SU-DHL-6 (cell line): ENCODE data around the gene SSTR5.

Experiments
- H2AFZ ChIP-seq: fragments of 200-600 bp; sonication (generic); 2 replicates; pipeline ENCODE4 v1.6.1; 2014; ENCODE audit warnings: low read depth, mild to moderate bottlenecking, moderate library complexity, mixed read lengths, antibody characterized with exemption, low read length; ENCODE audit not compliant: severe bottlenecking
- H3F3A ChIP-seq: fragments of 200-600 bp; shearing (Covaris generic); 2 replicates; pipeline ENCODE4 v1.6.0; 2016; ENCODE audit warnings: antibody characterized with exemption, mild to moderate bottlenecking; ENCODE audit not compliant: insufficient read depth
- H3K27ac ChIP-seq: fragments of 200-600 bp; sonication (generic); 2 replicates; pipeline ENCODE4 v1.5.1; 2016; ENCODE audit warnings: low read depth, mild to moderate bottlenecking, low read length, moderate library complexity, mixed read lengths
- H3K27me3 ChIP-seq: fragments of 200-600 bp; sonication (generic), shearing (Covaris generic); 2 replicates; pipeline ENCODE4 v1.6.0; 2014; ENCODE audit warnings: mild to moderate bottlenecking, low read length
- H3K36me3 ChIP-seq: fragments of 200-600 bp; sonication (generic); 2 replicates; pipeline ENCODE4 v1.6.1; 2014; ENCODE audit warnings: mild to moderate bottlenecking, low read length, mixed read lengths
- H3K4me2 ChIP-seq: fragments of 300-600, 200-600 bp; shearing (Covaris generic), sonication (generic); 2 replicates; pipeline ENCODE4 v1.6.0; 2014; ENCODE audit warnings: low read length, low read depth, mild to moderate bottlenecking; ENCODE audit not compliant: poor library complexity, severe bottlenecking
- H3K4me3 ChIP-seq: fragments of 200-600 bp; sonication (generic); 2 replicates; pipeline ENCODE4 v1.5.1; 2014; ENCODE audit warnings: antibody characterized with exemption, low read length, mild to moderate bottlenecking, mixed read lengths; ENCODE audit not compliant: insufficient read depth, poor library complexity, severe bottlenecking
- H3K79me2 ChIP-seq: fragments of 200-600 bp; sonication (generic); 2 replicates; pipeline ENCODE4 v1.6.1; 2014; ENCODE audit warnings: mild to moderate bottlenecking, low read length, moderate library complexity; ENCODE audit not compliant: insufficient read depth
- H3K9ac ChIP-seq: fragments of 200-600 bp; sonication (generic); 2 replicates; pipeline ENCODE4 v1.7.0; 2014; ENCODE audit warnings: mild to moderate bottlenecking, low read length
- H3K9me2 ChIP-seq: fragments of 200-600 bp; sonication (generic); replicated peaks from 2 replicates; pipeline ENCODE4 v1.6.1; 2014; ENCODE audit warnings: low read length; ENCODE audit not compliant: insufficient read depth
- H3K9me3 ChIP-seq: fragments of 200-600 bp; sonication (generic); 2 replicates; pipeline ENCODE4 v1.6.1; 2014; ENCODE audit warnings: low read length, mixed read lengths; ENCODE audit not compliant: insufficient read depth
- H4K20me1 ChIP-seq: fragments of 200-600 bp; sonication (generic); 2 replicates; pipeline ENCODE4 v1.6.1; 2014; ENCODE audit warnings: low read depth, mild to moderate bottlenecking, antibody characterized with exemption, low read length, moderate library complexity, mixed read lengths
- EZH2phosphoT487 ChIP-seq: fragments of 200-600 bp; sonication (generic), shearing (Covaris generic); conservative IDR thresholded peaks from 2 replicates; pipeline ENCODE4 v1.6.1; 2018; ENCODE audit warnings: mild to moderate bottlenecking, antibody characterized with exemption, low read length, moderate library complexity, mixed read lengths
- TF ChIP-seq, protein P1 (sequence below): fragments of 200-600 bp; sonication (generic); IDR thresholded peaks from one replicate; pipeline ENCODE4 v1.5.1; 2017; ENCODE audit warnings: antibody characterized with exemption, mild to moderate bottlenecking, low read length, moderate library complexity; ENCODE audit not compliant: insufficient read depth, poor library complexity, severe bottlenecking

Gene SSTR5

DNA sequence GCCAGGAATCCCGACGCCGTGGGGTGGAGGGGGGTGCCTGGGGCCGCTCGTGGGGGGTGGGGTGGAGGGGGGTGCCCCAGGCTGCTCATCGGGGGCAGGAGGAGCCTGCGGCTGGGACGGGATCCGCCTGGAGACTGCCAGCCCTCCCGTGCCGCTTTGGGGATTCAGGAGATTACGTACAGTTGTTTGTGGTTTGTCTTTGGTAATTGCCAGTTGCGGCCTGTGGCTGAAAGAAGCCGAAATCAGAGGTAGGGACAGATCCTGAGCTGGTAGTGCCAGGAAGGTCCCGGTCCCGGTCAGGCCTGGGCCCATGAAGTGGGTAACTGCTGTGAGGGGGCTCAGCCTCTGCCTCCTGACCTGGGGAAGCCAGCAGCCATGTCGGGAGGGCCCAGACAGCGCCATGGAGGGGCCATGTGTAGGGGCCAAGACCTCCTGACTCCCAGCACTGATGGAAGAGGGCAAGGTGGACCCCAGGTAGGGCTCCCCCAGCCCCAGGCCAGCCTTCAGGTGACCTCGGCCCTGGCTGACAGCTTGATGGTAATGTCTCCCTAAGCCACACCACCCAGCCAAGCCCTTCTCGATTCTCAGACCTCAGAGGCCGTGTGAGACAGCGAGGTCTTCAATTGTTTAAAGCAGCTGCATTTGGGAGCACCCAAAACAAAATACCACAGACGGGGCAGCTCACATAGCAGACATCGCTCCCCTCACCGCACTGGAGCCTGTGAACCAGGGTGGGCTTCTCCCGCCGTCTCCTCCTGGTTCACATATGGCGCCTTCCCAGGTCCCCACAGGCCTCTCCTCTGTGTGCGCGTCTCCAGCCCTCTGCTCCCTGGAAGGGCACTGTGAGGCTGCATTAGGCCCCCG is 34.9 kb upstream of the SSTR5 start:
- Histone ChIP-seq H3K27ac (no peak overlapping the region), H2AFZ (no peak overlapping the region), H3K9me2 (no peaks in the 10 kb centered on the region), H3F3A (no peaks in the 10 kb centered on the region), H3K79me2 (no peaks in the 10 kb centered on the region), H3K4me3 (no peak overlapping the region), H3K9ac (no peak overlapping the region), H3K4me2 (no peak overlapping the region), H3K27me3 (no peaks in the 10 kb centered on the region), H3K9me3 (no peaks in the 10 kb centered on the region), H3K36me3 (no peaks in the 10 kb centered on the region), H4K20me1 (no peaks in the 10 kb centered on the region)
- TF ChIP-seq, protein P1, sequence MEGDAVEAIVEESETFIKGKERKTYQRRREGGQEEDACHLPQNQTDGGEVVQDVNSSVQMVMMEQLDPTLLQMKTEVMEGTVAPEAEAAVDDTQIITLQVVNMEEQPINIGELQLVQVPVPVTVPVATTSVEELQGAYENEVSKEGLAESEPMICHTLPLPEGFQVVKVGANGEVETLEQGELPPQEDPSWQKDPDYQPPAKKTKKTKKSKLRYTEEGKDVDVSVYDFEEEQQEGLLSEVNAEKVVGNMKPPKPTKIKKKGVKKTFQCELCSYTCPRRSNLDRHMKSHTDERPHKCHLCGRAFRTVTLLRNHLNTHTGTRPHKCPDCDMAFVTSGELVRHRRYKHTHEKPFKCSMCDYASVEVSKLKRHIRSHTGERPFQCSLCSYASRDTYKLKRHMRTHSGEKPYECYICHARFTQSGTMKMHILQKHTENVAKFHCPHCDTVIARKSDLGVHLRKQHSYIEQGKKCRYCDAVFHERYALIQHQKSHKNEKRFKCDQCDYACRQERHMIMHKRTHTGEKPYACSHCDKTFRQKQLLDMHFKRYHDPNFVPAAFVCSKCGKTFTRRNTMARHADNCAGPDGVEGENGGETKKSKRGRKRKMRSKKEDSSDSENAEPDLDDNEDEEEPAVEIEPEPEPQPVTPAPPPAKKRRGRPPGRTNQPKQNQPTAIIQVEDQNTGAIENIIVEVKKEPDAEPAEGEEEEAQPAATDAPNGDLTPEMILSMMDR = no peak
- TF ChIP-seq EZH2phosphoT487 = no peak

DNA sequence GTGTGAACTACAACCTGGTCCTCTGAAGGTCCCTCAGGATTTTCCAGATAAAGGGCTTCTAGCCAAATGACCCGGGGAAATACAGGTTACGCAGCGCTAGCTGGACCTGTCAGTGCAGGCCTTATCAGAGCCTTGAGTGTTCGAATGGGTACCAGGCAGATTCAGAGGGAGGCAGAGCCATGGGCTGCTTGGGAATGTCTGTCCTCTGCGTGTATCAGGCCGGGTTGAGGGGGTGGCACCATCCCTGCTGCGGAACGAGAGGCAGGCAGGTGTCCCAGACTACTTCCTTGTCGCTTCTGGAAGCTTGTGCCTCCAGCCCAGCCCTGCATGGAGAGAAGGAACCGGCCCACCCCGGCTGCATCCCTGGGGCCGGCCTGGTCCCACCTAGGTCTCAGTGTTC is 33.6 kb upstream of the SSTR5 start:
- H4K20me1 ChIP-seq = no peaks in the 10 kb centered on the region
- no peak overlapping the region for H3K27ac ChIP-seq
- H3F3A ChIP-seq = no peaks in the 10 kb centered on the region
- no peak overlapping the region for H3K9ac ChIP-seq
- no peaks in the 10 kb centered on the region for H3K79me2 ChIP-seq
- H2AFZ ChIP-seq = no peak overlapping the region
- H3K36me3 ChIP-seq = no peaks in the 10 kb centered on the region
- no peaks in the 10 kb centered on the region for H3K9me3 ChIP-seq
- TF ChIP-seq, protein P1 = no peak
- no peak for TF ChIP-seq EZH2phosphoT487
- no peak overlapping the region for H3K4me3 ChIP-seq
- no peaks in the 10 kb centered on the region for H3K9me2 ChIP-seq
- no peaks in the 10 kb centered on the region for H3K27me3 ChIP-seq
- H3K4me2 ChIP-seq = no peak overlapping the region

DNA sequence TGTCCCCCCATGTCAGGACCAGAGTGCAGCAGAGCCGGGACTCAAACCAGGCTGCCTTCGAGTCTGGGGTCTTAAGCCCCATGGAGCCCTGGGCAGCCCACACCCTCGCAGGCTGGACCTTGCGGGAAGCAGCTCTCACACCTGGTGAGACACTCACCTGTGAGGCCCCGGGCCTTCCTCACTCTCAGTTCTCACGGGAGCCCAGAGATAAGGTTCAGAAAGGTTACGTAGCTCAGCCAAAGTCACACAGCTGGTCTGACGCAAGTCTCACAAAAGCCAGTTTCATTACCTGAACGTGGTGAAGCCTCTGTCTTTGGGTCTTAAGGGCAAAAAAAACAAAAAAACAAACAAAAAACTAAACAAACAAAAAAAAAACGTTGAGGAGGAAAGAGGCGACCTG is 32.8 kb upstream of the SSTR5 start:
- H3K9ac ChIP-seq = no peak overlapping the region
- no peaks in the 10 kb centered on the region for H3F3A ChIP-seq
- no peak overlapping the region for H3K4me3 ChIP-seq
- no peaks in the 10 kb centered on the region for H3K9me3 ChIP-seq
- H2AFZ ChIP-seq = no peak overlapping the region
- TF ChIP-seq EZH2phosphoT487 = no peak
- TF ChIP-seq, protein P1 = no peak
- no peaks in the 10 kb centered on the region for H3K36me3 ChIP-seq
- no peaks in the 10 kb centered on the region for H3K9me2 ChIP-seq
- H3K27ac ChIP-seq = no peak overlapping the region
- H4K20me1 ChIP-seq = no peaks in the 10 kb centered on the region
- no peak overlapping the region for H3K4me2 ChIP-seq
- H3K79me2 ChIP-seq = no peaks in the 10 kb centered on the region
- no peaks in the 10 kb centered on the region for H3K27me3 ChIP-seq
